Measurements from ENCODE around the gene DAGLA. TPM values are rescaled to one million over a fixed set of nuclear protein-coding genes. Genes with fewer than 3 reads are reported as not detected.
"Not testable (repeated sequence)": the region's sequence is repeated elsewhere in the genome, so short reads cannot be mapped to it uniquely, and the experiment has no call there.

Gene DAGLA
- total and polyA plus RNA-seq, 8 donors = under 0.01 to 27.2 (median 1.0) TPM

DNA sequence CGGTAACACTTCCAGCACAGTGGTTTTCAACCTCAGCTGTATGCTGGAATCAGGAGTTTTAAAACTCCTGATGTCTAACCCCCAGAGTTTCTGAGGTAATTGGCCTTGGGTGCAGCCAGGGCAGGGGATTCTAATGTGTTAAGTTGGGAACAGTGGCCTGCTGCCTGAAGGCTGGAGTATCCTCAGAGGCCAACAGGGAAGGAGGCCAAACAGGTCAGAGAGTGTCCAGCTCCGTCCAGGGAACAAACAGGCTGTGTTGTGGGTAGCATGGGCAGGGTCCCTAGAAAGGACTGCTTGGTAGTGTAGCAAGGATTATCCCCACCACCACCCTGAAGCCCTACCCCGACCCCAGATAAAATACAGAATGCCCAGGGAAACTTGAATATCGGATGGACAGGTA is 10.8 kb upstream of the DAGLA start:
- no peaks in the 10 kb centered on the region for H3K36me3 ChIP-seq
- H3K27me3 ChIP-seq = peaks cover 0 to 13% (median 0%) of the 10 kb centered on the region in 3 donors
- intact Hi-C loops (cut with DNase I; ENCODE audit: low total_unique reads) = no loop called here
- no peak for DNase-seq
- 74 to 84% (median 79%) methylated on average over 3 to 4 of the region's 4 CpGs for WGBS, 5 donors
- no peak overlapping the region for H3K4me3 ChIP-seq
- H3K9me3 ChIP-seq = no peaks in the 10 kb centered on the region
- TF ChIP-seq, protein P1, sequence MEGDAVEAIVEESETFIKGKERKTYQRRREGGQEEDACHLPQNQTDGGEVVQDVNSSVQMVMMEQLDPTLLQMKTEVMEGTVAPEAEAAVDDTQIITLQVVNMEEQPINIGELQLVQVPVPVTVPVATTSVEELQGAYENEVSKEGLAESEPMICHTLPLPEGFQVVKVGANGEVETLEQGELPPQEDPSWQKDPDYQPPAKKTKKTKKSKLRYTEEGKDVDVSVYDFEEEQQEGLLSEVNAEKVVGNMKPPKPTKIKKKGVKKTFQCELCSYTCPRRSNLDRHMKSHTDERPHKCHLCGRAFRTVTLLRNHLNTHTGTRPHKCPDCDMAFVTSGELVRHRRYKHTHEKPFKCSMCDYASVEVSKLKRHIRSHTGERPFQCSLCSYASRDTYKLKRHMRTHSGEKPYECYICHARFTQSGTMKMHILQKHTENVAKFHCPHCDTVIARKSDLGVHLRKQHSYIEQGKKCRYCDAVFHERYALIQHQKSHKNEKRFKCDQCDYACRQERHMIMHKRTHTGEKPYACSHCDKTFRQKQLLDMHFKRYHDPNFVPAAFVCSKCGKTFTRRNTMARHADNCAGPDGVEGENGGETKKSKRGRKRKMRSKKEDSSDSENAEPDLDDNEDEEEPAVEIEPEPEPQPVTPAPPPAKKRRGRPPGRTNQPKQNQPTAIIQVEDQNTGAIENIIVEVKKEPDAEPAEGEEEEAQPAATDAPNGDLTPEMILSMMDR (IDR thresholded peaks at IDR 0.05) = no peak
- TF ChIP-seq POLR2AphosphoS5 (IDR thresholded peaks at IDR 0.05) = no peak
- H3K27ac ChIP-seq = no peak overlapping the region
- H3K4me1 ChIP-seq = peaks cover 0 to 13% (median 6%) of the 10 kb centered on the region in 4 donors

GRCh38 chr11:61670626-61671025 is 9.6 kb upstream of the DAGLA start:
- TF ChIP-seq, protein P1 (IDR thresholded peaks at IDR 0.05) = no peak
- TF ChIP-seq POLR2A (IDR thresholded peaks at IDR 0.05) = no peak

DNA sequence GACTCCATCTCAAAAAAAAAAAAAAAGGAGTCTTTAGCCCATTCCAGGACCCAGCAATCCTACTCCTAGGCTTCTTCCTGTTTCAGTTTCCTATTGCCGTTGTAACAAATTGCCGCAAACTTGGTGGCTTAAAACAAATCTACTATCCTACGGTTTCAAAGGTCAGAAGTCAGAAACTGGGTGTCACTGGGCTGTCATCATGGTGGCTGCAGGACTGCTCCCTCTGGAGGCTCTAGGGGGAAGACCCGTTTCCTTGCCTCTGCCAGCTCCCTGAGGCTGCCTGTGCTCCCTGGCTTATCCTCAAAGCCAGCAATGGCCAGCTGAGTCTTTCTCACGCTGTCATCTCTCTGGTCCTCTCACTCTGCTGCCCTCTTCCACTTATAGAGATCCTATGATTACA is 8.7 kb upstream of the DAGLA start:
- peaks cover 0 to 34% (median 0%) of the 10 kb centered on the region in 3 donors for H3K27me3 ChIP-seq
- intact Hi-C loops (cut with DNase I; ENCODE audit: low total_unique reads) = no loop called here
- DNase-seq = no peak
- H3K36me3 ChIP-seq = no peaks in the 10 kb centered on the region
- TF ChIP-seq, protein P1 (IDR thresholded peaks at IDR 0.05) = no peak
- TF ChIP-seq EP300 (IDR thresholded peaks at IDR 0.05) (no peak), POLR2AphosphoS5 (IDR thresholded peaks at IDR 0.05) (no peak), POLR2A (IDR thresholded peaks at IDR 0.05) (no peak)
- H3K4me1 ChIP-seq = peaks cover 0 to 12% (median 4%) of the 10 kb centered on the region in 4 donors
- H3K9me3 ChIP-seq = no peaks in the 10 kb centered on the region
- H3K4me3 ChIP-seq = no peak overlapping the region
- no peak overlapping the region for H3K27ac ChIP-seq
- WGBS, 5 donors = 44 to 67% (median 50%) methylated on average over 5 of the region's 5 CpGs

More at GRCh38 chr11:61670626-61671025, 9.6 kb upstream of the DAGLA start:
- 96 to 100% (median 99%) methylated on average over 2 of the region's 2 CpGs for WGBS, 5 donors
- Histone ChIP-seq H3K27ac (no peak overlapping the region), H3K9me3 (no peaks in the 10 kb centered on the region), H3K36me3 (no peaks in the 10 kb centered on the region), H3K4me1 (peaks cover 0 to 13% (median 6%) of the 10 kb centered on the region in 4 donors), H3K27me3 (peaks cover 0 to 25% (median 0%) of the 10 kb centered on the region in 3 donors), H3K4me3 (no peak overlapping the region)
- intact Hi-C loops (cut with DNase I; ENCODE audit: low total_unique reads) = no loop called here
- no peak for DNase-seq

DNA sequence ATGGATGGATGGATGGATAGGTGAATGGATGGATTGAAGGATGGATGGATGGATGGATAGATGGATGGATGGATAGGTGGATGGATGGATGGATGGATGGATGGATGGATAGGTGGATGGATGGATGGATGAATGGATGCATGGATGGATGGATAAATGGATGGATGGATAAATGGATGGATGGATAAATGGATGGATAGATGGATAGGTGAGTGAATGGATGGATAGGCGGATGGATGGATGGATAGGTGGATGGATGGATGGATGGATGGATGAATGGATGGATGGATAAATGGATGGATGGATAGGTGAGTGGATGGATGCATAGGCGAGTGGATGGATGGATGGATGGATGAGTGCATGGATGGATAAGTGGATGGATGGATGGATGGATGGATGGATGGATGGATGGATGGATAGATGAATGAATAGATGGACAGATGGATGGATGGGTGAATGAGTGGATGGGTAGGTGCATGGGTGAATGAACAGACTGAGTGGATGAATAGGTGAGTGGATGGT is 6.2 kb upstream of the DAGLA start:
- intact Hi-C loops (cut with DNase I; ENCODE audit: low total_unique reads); H3K9me3 ChIP-seq; H3K36me3 ChIP-seq; H3K4me3 ChIP-seq; DNase-seq; H3K27ac ChIP-seq; H3K4me1 ChIP-seq: not testable (repeated sequence)
- 68 to 97% (median 79%) methylated on average over 2 of the region's 2 CpGs for WGBS, 5 donors
- H3K27me3 ChIP-seq = peaks cover 0 to 36% (median 0%) of the 10 kb centered on the region in 3 donors

- H3K4me3 ChIP-seq = no peak overlapping the region
- H3K36me3 ChIP-seq = no peaks in the 10 kb centered on the region
- TF ChIP-seq POLR2AphosphoS5 (IDR thresholded peaks at IDR 0.05) (no peak), POLR2A (IDR thresholded peaks at IDR 0.05) (no peak)
- TF ChIP-seq, protein P1 (IDR thresholded peaks at IDR 0.05) = no peak
- no peak overlapping the region for H3K27ac ChIP-seq
- WGBS, 5 donors = 55 to 79% (median 68%) methylated on average over 5 of the region's 5 CpGs
- H3K27me3 ChIP-seq = peaks cover 0 to 43% (median 0%) of the 10 kb centered on the region in 3 donors
- no peaks in the 10 kb centered on the region for H3K9me3 ChIP-seq
- no peak for DNase-seq
- intact Hi-C loops (cut with DNase I; ENCODE audit: low total_unique reads) = loop anchor here (5.0 kb wide), 1 partner anchor 61 kb away; no protein-coding TSS in a partner anchor
- peaks cover 7 to 13% (median 11%) of the 10 kb centered on the region in 4 donors for H3K4me1 ChIP-seq
Measured at GRCh38 chr11:61675826-61676225, 4.4 kb upstream of the DAGLA start.
